Measurements from ENCODE around the gene MSANTD2. TPM values are rescaled to one million over a fixed set of nuclear protein-coding genes. Genes with fewer than 3 reads are reported as not detected.

The MSANTD2 gene
- total RNA-seq, 1 donor from 2014 or later: 21.0 TPM

GRCh38 chr11:124732230-124732629 lies 68.0 kb downstream of the MSANTD2 start:
- no peak overlapping the region for H3K27ac Mint-ChIP-seq
- H3K9me3 Mint-ChIP-seq: no peaks in the 10 kb centered on the region
- intact Hi-C loops (cut with micrococcal nuclease): no loop called here
- no peaks in the 10 kb centered on the region for H3K36me3 Mint-ChIP-seq (ENCODE audit: low read depth)
- H3K4me1 Mint-ChIP-seq: peaks cover 4% of the 10 kb centered on the region
- ATAC-seq (ENCODE audit: low read depth) (no peak), DNase-seq (no peak)
- H3K27me3 Mint-ChIP-seq: no peaks in the 10 kb centered on the region
- POLR2A ChIA-PET: no interaction called here
- no peak overlapping the region for H3K4me3 Mint-ChIP-seq
- CTCF ChIA-PET: interaction anchor here (0.7 kb wide), 1 partner anchor 63 kb away, joined by 3 read pairs; no protein-coding TSS in a partner anchor
- no peak for TF ChIP-seq CTCF (IDR thresholded peaks at IDR 0.05)

DNA sequence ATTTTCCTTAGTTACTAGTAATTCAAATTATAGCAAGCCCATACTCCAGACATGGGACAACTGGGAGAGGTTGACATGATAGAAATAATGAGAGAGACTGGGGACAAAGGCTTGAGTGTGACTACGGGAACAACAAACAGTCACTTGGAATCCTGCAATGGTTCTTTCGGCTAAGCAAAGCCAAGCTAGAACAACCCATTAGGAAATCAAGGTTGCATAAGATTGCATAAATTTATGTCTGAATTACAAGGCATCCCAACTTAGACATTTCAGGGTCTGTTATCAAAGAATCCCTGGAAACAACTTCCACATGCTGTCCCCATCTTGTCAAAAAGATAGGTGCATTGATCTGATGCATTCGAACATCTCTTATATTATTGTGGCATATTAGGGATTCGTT lies 70.6 kb downstream of the MSANTD2 start:
- Mint-ChIP-seq H3K4me1 (peaks cover 25% of the 10 kb centered on the region), H3K36me3 (ENCODE audit: low read depth) (no peaks in the 10 kb centered on the region), H3K27ac (no peak overlapping the region), H3K4me3 (no peak overlapping the region), H3K9me3 (no peaks in the 10 kb centered on the region), H3K27me3 (no peaks in the 10 kb centered on the region)
- ChIA-PET POLR2A (no interaction called here), CTCF (no interaction called here)
- no peak for ATAC-seq (ENCODE audit: low read depth)
- no peak for DNase-seq
- intact Hi-C loops (cut with micrococcal nuclease): no loop called here
- TF ChIP-seq CTCF (IDR thresholded peaks at IDR 0.05): no peak

- DNase-seq (no peak), ATAC-seq (ENCODE audit: low read depth) (no peak)
- TF ChIP-seq CTCF (IDR thresholded peaks at IDR 0.05): no peak
- no peak overlapping the region for H3K27ac Mint-ChIP-seq
- POLR2A ChIA-PET: no interaction called here
- no peaks in the 10 kb centered on the region for H3K27me3 Mint-ChIP-seq
- CTCF ChIA-PET: no interaction called here
- intact Hi-C loops (cut with micrococcal nuclease): no loop called here
- no peaks in the 10 kb centered on the region for H3K36me3 Mint-ChIP-seq (ENCODE audit: low read depth)
- H3K9me3 Mint-ChIP-seq: no peaks in the 10 kb centered on the region
- H3K4me3 Mint-ChIP-seq: no peak overlapping the region
- peaks cover 38% of the 10 kb centered on the region for H3K4me1 Mint-ChIP-seq
Observed at GRCh38 chr11:124728134-124728533, 72.1 kb downstream of the MSANTD2 start.

DNA sequence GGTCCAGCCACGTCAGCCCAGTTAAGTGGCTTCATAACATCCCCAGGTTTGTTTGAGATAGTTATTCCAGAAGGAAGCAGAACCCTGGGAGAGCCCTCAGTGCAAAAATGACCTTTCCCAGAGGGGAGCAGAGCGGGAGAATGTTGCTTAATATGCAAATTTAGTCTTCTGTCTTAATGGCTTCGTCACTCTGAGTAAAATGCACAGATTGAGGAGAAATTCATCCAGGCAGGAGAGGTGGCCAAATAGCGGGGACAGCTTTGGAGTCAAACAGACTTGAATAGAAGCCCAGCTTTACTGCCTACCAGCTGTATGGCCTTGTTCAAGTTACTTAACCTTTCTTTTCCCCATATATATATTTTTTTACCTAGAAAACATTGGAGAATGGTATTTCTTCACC lies 72.7 kb downstream of the MSANTD2 start:
- CTCF ChIA-PET: no interaction called here
- no peaks in the 10 kb centered on the region for H3K27me3 Mint-ChIP-seq
- no peak for TF ChIP-seq CTCF (IDR thresholded peaks at IDR 0.05)

GRCh38 chr11:124725719-124726105 lies 74.5 kb downstream of the MSANTD2 start:
- DNase-seq (no peak), ATAC-seq (ENCODE audit: low read depth) (no peak)
- peak overlapping the region; percentile 73 for H3K4me3 Mint-ChIP-seq
- ChIA-PET POLR2A (interaction anchor here (1.0 to 2.2 kb wide), 2 partner anchors 21 to 36 kb away, joined by 3 to 16 read pairs; no protein-coding TSS in a partner anchor), CTCF (interaction anchor here (1.3 to 1.4 kb wide), 2 partner anchors 21 to 38 kb away, joined by 3 to 4 read pairs; no protein-coding TSS in a partner anchor)
- no peaks in the 10 kb centered on the region for H3K9me3 Mint-ChIP-seq
- H3K27me3 Mint-ChIP-seq: peaks cover 8% of the 10 kb centered on the region
- intact Hi-C loops (cut with micrococcal nuclease): loop anchor here (1.0 kb wide), 4 partner anchors 15 to 52 kb away; partner anchors contain the start of genes SIAE and SPA17
- H3K27ac Mint-ChIP-seq: no peak overlapping the region
- no peaks in the 10 kb centered on the region for H3K36me3 Mint-ChIP-seq (ENCODE audit: low read depth)
- peaks cover 56% of the 10 kb centered on the region for H3K4me1 Mint-ChIP-seq
- TF ChIP-seq CTCF (IDR thresholded peaks at IDR 0.05): no peak

More for the DNA sequence above, 72.7 kb downstream of the MSANTD2 start:
- no peak for ATAC-seq (ENCODE audit: low read depth)
- DNase-seq: no peak
- Mint-ChIP-seq H3K9me3 (no peaks in the 10 kb centered on the region), H3K36me3 (ENCODE audit: low read depth) (no peaks in the 10 kb centered on the region), H3K4me3 (no peak overlapping the region), H3K27ac (no peak overlapping the region), H3K4me1 (peaks cover 44% of the 10 kb centered on the region)
- POLR2A ChIA-PET: no interaction called here
- intact Hi-C loops (cut with micrococcal nuclease): no loop called here

Measured in activated B cell treated with CpG ODN at 0.5 μM for 24 hours (primary cell).